ENCODE results near the gene TSSK2.

TSSK2 gene

DNA sequence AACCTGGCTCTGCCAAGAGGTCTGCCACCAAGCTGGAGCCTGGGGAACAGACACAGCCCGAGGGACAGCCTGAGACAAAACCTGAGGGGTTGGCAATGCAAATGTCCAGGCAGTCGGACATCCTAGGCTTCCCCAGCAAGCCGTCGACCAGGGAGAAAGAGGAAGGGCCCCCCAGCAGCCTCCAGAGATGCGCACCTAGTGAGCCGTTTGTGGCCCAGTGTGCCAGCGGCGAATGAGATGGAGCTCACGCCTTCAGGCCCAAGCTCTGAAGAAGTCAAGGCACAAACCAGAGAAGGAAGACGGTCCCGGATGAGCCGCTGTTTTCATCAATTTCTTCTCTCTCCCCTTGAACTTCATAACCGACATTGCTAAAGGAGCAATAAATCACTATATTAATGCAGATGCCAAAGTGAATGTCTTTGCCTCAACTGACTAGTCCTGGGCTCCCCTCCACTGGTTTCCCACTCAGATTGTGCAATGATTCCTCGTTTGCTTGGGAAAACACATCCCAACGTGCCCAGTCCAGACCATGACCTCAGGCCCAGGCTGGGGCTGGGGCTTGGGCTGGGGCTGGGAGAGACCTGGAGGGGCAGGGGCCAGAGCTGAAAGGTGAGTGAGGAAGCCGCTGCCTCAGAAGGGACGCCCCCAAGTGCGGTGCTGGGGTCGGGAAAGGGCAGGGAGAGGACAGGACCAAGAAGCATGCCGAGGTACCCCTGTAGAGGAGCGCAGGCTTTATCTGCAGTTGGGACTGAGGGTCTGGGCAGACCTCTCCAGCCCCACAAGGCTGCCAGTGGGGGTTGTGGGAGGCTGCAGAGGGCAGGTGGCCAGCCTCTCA, 5.4 kb upstream of the TSSK2 start:
- DNase-seq: no peak

DNA sequence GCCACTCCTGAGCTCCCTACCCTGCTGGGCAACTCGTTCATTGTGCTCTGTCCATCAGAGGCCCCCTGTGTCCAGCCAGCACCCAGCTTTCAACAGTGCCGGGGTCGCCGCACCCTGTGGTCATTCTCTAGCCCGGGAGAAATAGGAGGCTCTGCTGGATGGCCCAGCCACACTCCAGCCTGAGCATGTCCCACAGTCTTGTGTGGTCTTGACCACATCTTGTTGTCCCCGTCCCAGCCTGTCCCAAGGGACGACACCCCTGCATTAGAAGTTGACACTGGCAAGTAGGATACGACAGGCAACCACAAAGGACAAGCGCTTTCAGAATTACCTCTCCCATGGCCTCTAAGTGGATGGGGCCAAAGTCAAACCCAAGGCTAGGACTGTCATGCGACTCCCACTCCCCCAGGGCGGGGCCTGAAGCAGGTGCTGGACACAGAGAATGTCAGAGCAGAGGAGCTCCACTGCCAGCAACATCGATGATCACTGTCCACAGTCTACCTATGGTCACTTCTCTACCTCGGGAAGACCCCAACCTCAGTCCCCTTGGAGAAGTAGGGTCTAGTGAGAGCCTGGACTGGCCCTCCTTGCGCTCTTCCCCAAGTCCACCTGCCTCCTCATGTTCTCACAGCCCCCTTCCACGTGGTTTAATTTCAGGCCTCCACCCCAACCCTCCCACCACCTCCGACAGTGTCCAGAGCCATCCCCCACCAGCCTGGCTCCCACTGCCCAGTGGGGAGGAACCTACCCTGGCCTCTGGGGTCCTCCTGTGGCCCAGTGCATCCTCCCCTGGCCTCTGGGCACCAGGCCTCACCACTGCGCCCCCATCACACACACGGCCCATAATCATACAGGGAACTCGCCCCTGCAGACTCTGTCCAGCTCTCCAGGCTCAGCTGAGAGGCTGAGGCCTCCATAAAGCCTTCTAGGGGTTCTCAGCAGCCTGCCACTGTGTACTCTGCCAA, 4.5 kb upstream of the TSSK2 start:
- DNase-seq: no peak

DNA sequence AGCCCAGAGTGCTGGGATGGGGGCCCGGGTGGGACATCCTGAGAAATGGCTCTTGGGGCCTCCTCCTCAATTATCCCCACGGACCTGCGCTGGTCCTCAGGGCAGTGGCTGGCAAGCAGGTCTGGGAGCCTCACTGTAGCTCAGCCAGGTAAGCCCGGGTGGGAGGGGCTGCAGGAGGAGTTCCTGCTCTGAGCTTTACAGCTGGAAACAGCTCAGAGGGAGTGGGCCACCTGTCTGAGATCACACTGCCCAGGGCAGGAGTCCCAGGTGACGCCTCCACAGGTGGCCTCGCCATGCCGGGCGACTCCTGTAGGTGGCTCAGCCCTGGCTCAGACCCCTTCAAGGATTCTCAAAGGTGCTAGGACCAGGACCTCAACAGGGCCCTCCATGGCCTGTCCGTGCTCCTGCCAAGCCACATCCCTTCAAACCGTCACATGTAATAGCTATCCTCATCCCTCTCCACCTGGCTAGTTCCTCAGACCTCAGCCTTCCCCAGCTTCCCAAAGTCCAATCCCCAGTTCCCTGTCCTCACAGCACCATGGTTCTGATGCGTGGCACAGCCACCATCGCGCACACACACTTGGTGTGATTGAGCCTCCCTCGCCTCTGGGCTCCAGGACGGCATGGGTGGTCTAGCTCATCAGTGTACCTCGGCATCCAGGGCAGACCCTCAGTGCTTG, 3.6 kb upstream of the TSSK2 start:
- no peak for DNase-seq

- DNase-seq: no peak
Measured at GRCh38 chr22:19128009-19128401, 3.1 kb upstream of the TSSK2 start.

DNA sequence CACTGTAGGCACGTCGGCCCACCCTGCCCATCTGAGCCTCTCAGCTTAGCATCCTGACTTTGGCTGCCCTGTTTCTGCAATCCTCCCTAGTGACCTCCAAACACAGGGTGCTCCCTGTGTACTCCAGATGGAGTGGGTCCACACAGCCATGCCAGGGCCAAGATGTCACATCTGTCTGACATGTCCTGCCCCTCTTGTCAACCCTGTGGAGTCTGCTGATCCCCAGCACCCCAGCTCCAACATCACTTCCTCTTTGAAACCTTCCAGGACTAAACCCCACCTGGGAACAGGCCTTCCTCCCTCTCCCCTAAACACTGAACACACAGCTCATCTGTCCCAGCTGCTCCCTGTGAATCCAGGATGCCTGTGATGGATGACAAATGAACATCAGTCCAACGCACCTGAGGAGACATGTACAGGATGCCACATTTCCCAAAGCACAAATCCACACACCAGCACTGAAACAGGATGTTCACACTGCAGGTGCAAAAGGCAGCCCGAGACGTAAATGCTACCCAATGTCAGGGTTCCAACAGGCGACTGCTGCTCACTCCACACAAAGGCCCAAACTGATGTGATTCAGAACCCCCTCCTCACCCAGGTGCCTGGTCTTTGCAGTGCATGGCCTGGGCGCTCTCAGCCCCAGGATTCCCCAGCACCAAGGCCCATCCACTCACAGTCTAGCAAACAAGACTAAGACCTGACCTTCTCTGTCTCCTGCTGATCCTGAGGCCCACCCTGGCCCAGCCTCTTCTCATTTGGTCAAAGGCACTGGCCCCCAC, 2.0 kb upstream of the TSSK2 start:
- DNase-seq: no peak

GRCh38 chr22:19129871-19130270, 1.2 kb upstream of the TSSK2 start:
- no peak for DNase-seq

DNA sequence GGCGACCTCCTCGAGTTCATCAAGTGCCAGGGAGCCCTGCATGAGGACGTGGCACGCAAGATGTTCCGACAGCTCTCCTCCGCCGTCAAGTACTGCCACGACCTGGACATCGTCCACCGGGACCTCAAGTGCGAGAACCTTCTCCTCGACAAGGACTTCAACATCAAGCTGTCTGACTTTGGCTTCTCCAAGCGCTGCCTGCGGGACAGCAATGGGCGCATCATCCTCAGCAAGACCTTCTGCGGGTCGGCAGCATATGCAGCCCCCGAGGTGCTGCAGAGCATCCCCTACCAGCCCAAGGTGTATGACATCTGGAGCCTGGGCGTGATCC, 542 bp downstream of the TSSK2 start:
- DNase-seq: no peak

DNA sequence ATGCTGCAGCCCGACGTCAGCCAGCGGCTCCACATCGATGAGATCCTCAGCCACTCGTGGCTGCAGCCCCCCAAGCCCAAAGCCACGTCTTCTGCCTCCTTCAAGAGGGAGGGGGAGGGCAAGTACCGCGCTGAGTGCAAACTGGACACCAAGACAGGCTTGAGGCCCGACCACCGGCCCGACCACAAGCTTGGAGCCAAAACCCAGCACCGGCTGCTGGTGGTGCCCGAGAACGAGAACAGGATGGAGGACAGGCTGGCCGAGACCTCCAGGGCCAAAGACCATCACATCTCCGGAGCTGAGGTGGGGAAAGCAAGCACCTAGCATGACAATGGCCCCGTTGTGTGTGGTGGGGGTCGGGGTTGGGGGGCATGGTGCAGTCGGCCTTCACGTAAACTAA, 1.0 kb downstream of the TSSK2 start:
- DNase-seq: no peak

DNA sequence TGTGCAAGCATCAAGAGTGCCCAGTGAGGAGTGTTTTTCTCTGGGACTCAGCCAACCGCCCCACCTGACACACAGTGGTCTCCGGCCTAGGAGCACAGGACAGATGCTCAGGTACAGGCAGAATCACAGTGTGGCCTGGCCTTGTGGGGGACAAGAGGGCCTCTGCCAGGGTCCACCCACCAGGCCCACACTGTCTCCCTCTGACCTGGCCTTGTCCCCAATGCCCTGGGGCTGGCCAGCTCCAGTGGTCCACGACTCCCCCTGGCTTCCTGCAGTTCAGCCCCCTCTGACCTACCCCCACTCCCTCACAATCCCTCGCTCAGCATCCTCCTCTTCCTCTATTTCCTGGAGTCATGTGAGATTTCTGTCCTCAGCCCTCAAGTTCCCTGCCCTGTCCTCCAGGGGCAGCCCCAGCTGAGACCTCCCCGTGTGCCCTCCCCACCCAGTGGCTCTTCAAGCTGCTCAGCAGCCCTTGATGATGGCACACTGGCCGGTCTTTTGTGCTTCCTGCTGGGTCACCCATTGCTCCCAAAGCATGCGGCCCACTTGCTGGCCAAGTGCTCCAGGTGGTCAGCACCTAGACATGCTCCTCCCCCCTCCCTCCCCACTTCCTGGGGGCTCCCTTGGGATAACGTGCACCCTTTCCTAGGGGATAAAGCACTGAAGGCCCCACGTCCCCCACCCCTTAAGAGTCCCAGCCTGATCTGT, 1.7 kb downstream of the TSSK2 start:
- DNase-seq: no peak

DNA sequence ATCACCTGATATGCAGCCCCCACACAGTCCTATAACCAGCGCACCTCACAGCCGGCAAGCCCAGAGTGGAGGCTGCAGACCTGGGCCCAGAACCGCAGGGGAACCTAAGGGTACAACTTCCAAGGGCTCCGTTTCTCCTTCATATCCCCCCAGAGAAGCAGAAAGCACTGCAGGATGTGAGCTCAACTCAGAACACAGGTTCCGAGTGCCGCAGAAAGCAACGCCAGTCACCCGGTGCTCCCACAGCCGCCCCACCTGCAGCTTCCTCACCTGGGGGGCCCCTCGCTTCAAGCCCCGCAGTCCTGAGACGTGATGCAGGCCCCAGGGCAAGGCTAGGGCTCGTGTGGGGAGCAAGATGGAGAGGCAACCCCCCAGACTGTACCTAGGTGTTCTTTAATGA, 2.5 kb downstream of the TSSK2 start:
- no peak for DNase-seq

DNA sequence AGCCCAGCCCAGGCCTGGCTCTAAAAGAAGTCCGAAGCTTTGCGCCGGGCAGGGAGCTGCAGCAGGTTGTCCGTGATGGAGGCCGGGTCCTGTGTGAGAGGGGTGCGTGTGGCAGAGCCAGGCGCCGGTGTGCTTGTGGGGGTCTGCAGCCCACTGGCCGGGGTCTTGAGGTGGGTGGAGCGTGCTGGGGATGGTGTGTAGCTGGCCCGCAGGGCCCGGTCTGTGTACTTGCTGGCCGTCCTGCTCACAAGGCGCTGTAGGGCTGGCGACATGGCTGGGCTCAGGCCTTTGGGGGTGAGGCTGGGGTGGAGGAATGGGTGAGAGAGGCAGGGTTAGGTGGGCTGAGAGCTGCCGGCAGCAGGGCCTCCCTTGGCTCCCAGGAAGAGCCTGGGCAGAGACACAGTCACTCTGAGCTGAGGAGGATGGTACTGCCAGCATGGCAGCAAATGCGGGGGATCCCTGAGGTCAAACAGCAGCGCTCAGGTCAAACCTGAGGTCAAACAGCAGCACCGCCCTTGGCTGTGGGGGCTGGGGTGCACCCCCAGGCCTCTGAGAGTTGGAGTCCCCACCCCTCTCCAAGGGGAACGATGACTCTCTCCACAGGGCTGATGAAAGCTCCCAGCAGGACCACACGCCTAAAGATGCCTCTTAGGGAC, 3.2 kb downstream of the TSSK2 start:
- no peak for DNase-seq

- no peak for DNase-seq
Measured at GRCh38 chr22:19134874-19135273, 3.8 kb downstream of the TSSK2 start.

- DNase-seq: no peak
Measured at GRCh38 chr22:19136915-19137314, 5.8 kb downstream of the TSSK2 start.

DNA sequence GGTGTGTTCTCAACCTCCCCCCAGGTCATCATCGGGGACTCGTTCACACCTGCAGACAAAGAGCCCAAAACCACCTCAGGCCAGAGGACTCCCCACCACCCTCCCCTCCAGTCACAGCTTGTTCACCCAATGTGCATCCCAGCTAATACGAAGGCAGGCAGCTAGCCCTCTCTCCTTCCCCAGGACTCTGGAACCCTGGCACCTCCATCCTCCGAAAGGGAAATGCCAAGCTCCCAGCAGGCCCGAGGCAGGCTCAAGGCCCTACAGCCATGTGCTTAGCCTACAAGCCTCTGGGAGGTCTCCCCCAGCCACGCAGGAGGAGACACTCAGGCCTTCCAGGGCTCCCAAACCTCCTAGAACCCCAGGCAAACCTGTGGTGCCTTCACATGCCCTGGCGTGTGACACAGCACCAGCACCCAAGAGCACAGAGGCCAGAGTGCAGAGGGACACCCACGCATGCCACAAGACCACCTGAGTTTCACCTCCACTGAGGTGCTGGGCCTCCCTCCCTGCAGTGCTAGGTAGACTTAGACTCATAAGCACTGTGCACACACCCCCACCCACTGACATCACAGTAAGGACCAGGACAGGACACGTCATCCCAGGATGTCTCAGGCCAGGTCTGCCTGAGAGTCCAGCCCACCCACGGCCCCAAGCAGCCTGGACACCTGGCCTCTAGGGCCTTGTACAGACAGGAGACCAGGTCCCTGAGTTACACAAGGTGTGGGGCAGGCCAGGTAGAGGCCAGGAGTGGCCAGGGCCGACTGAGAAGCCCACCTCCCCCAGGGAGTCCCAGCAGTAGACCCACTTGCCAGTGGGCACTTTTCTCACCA, 6.5 kb downstream of the TSSK2 start:
- DNase-seq: no peak

DNA sequence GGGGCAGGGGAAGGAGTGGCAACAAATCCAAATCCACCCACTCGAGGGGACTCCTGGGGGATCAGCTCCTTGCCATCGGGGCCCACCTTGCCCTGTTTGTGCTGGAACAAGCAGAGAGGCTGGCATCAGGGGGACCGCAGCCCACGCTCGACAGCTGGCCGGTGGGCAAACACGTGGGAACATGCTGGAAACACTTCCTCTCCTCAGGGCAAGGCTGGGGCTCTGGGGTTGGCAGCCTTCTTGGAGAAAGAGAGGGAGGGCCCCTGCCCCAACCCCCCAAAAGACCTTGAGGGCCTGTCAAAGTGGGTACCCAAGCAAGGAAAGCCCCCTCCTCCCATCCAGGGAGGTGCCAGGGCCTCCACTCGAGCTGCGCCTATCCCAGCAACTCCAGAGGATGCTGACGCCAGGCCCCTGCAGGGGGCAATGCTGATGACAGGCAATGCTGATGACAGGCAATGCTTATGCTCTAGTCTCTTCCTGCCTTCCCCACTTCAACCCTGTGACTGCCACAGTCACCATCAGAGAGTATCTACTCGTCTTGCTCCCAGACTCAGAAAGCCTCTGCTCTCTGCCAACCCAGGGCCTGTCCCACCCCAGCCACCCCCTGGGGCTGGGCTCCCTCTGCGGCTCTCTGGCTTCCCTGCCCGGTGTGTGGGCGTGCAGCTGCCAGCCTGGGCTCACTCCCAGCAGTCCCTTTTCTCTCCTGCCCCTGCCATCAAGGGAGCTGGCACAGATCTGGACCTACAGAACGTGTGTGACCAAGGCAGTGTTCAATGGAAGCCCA, 7.3 kb downstream of the TSSK2 start:
- no peak for DNase-seq

DNA sequence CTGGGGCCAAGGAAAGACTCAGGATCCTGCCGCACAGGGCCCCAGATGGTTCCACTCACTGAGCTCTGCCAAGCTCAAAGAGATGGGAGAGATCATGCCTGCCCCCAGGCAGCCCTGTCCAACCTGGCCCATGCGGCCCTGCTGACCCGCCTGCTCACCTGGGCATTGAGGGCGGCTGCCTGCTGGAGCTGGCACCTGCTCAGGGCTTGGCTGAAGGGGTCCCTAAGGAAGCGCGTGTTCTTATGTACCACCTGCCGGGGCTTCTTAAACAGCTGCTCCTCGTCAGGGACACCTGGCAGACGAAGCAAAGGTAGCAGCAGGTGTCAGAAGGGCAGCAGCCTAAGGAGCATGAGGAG, 7.9 kb downstream of the TSSK2 start:
- DNase-seq: no peak

- DNase-seq: no peak
Measured at GRCh38 chr22:19139974-19140373, 8.9 kb downstream of the TSSK2 start.

DNA sequence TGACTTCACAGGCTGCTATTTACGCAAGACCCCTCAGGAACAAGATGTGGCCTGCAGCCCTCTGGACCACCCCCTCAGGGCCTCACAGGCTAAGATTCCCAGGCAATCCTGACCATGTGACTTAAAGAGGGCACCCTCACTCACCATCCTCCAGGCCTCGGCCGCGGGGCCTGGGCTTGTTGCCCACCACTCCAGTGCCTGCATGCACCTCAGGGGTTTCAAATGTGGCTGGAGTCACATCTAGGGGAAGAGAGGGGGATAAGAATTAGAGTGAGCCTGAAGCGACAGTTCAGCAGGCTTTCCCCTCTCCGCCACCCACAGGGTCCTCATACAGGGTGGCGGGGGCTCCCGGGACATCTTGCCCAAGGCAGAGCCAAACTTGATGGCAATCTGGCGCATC, 11.3 kb downstream of the TSSK2 start:
- no peak for DNase-seq

DNA sequence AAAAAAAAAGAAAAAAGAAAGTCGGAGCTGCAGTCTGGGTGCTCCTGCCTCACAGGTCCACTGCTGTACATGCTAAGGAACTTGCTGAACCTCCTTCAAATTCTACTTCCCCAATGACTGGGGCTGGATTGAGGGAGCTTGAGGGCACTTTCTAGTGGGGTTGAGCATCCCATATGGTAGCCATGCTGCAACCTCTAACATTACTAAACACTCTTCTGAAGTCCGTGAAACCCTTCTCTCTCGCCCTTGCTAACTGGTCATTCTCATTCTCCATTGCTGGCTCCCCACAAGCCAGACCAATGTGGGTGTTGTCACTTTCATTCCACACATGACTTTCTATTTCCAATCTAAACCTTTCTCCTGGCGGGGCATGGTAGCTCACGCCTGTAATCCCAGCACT, 12.1 kb downstream of the TSSK2 start:
- no peak for DNase-seq

DNA sequence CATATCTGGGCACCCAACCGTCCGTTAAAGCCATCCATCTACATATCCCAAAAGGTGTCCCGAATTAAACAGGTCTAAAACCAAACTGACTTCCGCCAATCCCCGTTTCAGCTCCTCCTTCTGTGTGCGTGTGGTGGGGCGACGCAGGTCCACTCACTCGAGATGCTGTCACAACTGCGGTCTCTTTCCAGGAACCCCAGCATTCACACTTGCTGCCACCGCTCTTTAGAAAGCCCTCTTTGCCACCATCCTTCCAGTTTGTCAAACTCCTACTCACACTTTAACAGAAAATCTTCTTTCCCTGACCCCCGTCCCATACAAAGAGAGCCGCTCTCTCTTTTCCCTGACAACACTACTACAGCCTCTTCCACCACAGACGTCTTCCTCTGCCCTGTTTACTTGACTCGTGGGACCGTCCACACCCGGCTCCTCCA, 12.9 kb downstream of the TSSK2 start:
- DNase-seq: peak in 2 of 5 donors; percentile 11 to 55

All from T-helper 1 cell (primary cell).